Vagina (tissue), 2 donors: ENCODE data around the gene PANX1. TPM values are rescaled to one million over a fixed set of nuclear protein-coding genes. Genes with fewer than 3 reads are reported as not detected.

Experiments
- DNase-seq, 2 donors: peaks; one replicate each; pipeline ENCODE4 v3.0.0-alpha.2; 2017; ENCODE audit errors: extremely low spot score in 2 of 2
- H3K27ac ChIP-seq: fragments of 200-600 bp; sonication (generic); one replicate; pipeline ENCODE4 v1.5.1; 2019
- H3K27me3 ChIP-seq: fragments of 200-600 bp; sonication (generic); one replicate; pipeline ENCODE4 v1.5.1; 2019
- H3K36me3 ChIP-seq, 2 donors: fragments of 200-600 bp; sonication (generic); one replicate each; pipeline ENCODE4 v1.5.1; 2017 to 2019
- H3K4me1 ChIP-seq: fragments of 200-600 bp; sonication (generic); one replicate; pipeline ENCODE4 v1.5.1; 2019
- H3K4me3 ChIP-seq, 2 donors: fragments of 200-600 bp; sonication (generic); 1 replicate in 1 of 2; 2 replicates in 1 of 2; pipeline ENCODE4 v1.5.1; 2016 to 2019
- H3K9me3 ChIP-seq: fragments of 200-600 bp; sonication (generic); one replicate; pipeline ENCODE4 v1.5.1; 2019
- CTCF ChIP-seq, 3 experiments: fragments of 450-650 bp in 2 of 3; fragments of 200-600 bp in 1 of 3; sonication (generic) in 1 of 3; IDR thresholded peaks; one replicate each; pipeline ENCODE4 v1.5.1; 2017 to 2019; ENCODE audit warnings: antibody characterized with exemption in 3 of 3, mild to moderate bottlenecking in 2 of 3, moderate library complexity in 2 of 3
- POLR2A ChIP-seq, 2 donors: fragments of 450-650 bp; IDR thresholded peaks; one replicate each; pipeline ENCODE4 v1.6.1; 2017; ENCODE audit warnings: antibody characterized with exemption in 2 of 2, mild to moderate bottlenecking in 2 of 2, moderate library complexity in 2 of 2
- POLR2AphosphoS5 ChIP-seq, 2 donors: sonication (generic); formaldehyde crosslinking; IDR thresholded peaks; one replicate each; pipeline ENCODE4 v1.9.0; 2017; ENCODE audit warnings: antibody characterized with exemption in 2 of 2, mild to moderate bottlenecking in 2 of 2, low read depth in 1 of 2; ENCODE audit not compliant: insufficient read depth in 1 of 2
- intact Hi-C: fragments of 100-400 bp; cut with DNase I; formaldehyde crosslinking; loops from one replicate; pipeline ENCODE4 v1.15.1; 2023
- total RNA-seq: library from RNA; depleted of rRNA; stranded (reverse); fragments of >200 nt; gene quantifications from one replicate; pipeline ENCODE4 v1.2.3, GENCODE V29; 2016

The PANX1 gene
- total RNA-seq, 1 donor from 2014 or later, result 18.9 TPM

DNA sequence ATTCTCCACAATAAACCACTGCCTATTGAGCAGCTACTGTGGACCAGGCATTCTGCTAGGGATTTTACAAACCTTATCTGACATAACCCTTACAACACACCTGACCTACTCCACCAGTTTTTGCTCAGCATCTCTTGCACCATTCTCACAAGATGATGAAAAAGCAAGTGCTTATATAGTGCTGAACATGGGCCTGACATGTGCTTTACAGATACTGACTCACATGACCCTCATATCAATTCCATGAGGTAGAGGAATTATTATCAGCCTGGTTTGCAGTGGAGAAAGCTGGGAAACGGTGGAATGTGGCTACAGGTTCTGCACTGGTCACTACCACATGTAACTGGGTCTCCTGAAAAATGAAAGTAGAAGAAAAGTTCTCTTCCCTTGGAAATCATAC is 37.5 kb upstream of the PANX1 start:
- H3K9me3 ChIP-seq, result no peaks in the 10 kb centered on the region
- H3K4me3 ChIP-seq, result no peak overlapping the region
- no peak for DNase-seq
- no peak overlapping the region for H3K27ac ChIP-seq
- no peak for TF ChIP-seq POLR2AphosphoS5 (IDR thresholded peaks at IDR 0.05; ENCODE audit: insufficient read depth in 1 of 2, low read depth in 1 of 2)
- no peak for TF ChIP-seq POLR2A (IDR thresholded peaks at IDR 0.05)
- TF ChIP-seq CTCF (IDR thresholded peaks at IDR 0.05), result no peak
- intact Hi-C loops, result no loop called here
- H3K4me1 ChIP-seq, result no peaks in the 10 kb centered on the region
- no peaks in the 10 kb centered on the region for H3K36me3 ChIP-seq
- no peaks in the 10 kb centered on the region for H3K27me3 ChIP-seq

GRCh38 chr11:94100253-94100652 is 28.4 kb upstream of the PANX1 start:
- H3K27ac ChIP-seq, result no peak overlapping the region
- H3K4me1 ChIP-seq, result no peaks in the 10 kb centered on the region
- H3K9me3 ChIP-seq, result no peaks in the 10 kb centered on the region
- H3K36me3 ChIP-seq, result no peaks in the 10 kb centered on the region
- no peak for DNase-seq
- H3K4me3 ChIP-seq, result no peak overlapping the region
- H3K27me3 ChIP-seq, result no peaks in the 10 kb centered on the region
- intact Hi-C loops, result no loop called here
- TF ChIP-seq POLR2AphosphoS5 (IDR thresholded peaks at IDR 0.05; ENCODE audit: insufficient read depth in 1 of 2, low read depth in 1 of 2), result no peak
- no peak for TF ChIP-seq CTCF (IDR thresholded peaks at IDR 0.05)
- no peak for TF ChIP-seq POLR2A (IDR thresholded peaks at IDR 0.05)

DNA sequence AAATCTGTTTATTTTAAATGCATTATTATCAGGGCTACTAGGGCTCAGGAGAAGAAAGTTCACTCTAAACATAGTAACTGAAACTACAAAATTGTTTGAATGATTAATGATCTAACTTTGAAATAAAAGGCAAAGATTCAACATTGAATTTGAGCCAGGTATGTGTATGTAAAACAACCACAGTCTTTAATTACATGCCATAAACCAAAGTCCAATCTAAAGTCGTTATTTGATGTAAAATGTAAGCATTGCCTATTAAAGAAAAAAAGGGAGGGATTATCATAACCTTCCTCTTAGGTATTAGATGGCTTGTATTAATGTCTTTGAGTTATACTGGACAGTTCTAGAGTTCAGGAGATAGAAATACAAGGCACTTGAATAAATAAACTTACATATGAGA is 25.2 kb upstream of the PANX1 start:
- H3K9me3 ChIP-seq, result no peaks in the 10 kb centered on the region
- no peaks in the 10 kb centered on the region for H3K36me3 ChIP-seq
- TF ChIP-seq POLR2AphosphoS5 (IDR thresholded peaks at IDR 0.05; ENCODE audit: insufficient read depth in 1 of 2, low read depth in 1 of 2) (no peak), CTCF (IDR thresholded peaks at IDR 0.05) (no peak)
- no peaks in the 10 kb centered on the region for H3K4me1 ChIP-seq
- H3K27ac ChIP-seq, result no peak overlapping the region
- no peak for DNase-seq
- H3K27me3 ChIP-seq, result no peaks in the 10 kb centered on the region
- no peak overlapping the region for H3K4me3 ChIP-seq
- intact Hi-C loops, result no loop called here

DNA sequence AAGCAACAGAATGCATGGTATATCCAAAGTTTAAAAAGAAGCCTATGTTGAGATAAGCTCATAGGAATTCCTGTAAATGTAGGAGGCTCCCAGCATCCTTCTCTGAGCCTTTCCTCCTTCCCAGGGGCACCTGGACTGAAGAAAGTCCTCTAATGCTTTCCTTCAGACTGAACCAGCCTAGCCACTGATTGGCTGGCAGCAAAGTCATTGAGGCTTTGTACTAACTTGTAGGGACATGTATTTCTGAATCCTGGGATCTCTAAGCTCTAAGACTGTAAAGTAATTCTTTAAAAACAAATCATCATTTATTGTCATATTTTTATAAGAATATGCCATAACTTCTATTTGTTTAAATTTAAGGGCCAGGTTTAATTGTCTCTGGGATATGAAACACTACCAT is 23.9 kb upstream of the PANX1 start:
- DNase-seq, result no peak
- intact Hi-C loops, result no loop called here
- H3K9me3 ChIP-seq, result no peaks in the 10 kb centered on the region
- no peak overlapping the region for H3K27ac ChIP-seq
- no peaks in the 10 kb centered on the region for H3K4me1 ChIP-seq
- H3K36me3 ChIP-seq, result no peaks in the 10 kb centered on the region
- TF ChIP-seq CTCF (IDR thresholded peaks at IDR 0.05), result no peak
- TF ChIP-seq POLR2A (IDR thresholded peaks at IDR 0.05), result no peak
- no peak for TF ChIP-seq POLR2AphosphoS5 (IDR thresholded peaks at IDR 0.05; ENCODE audit: insufficient read depth in 1 of 2, low read depth in 1 of 2)
- no peaks in the 10 kb centered on the region for H3K27me3 ChIP-seq
- H3K4me3 ChIP-seq, result no peak overlapping the region

GRCh38 chr11:94106716-94107115 is 21.9 kb upstream of the PANX1 start:
- Histone ChIP-seq H3K27me3 (no peaks in the 10 kb centered on the region), H3K27ac (no peak overlapping the region), H3K36me3 (no peaks in the 10 kb centered on the region), H3K4me3 (no peak overlapping the region), H3K9me3 (no peaks in the 10 kb centered on the region), H3K4me1 (peaks cover 4% of the 10 kb centered on the region)
- no peak for TF ChIP-seq POLR2AphosphoS5 (IDR thresholded peaks at IDR 0.05; ENCODE audit: insufficient read depth in 1 of 2, low read depth in 1 of 2)
- TF ChIP-seq POLR2A (IDR thresholded peaks at IDR 0.05), result no peak
- TF ChIP-seq CTCF (IDR thresholded peaks at IDR 0.05), result no peak
- no peak for DNase-seq
- intact Hi-C loops, result no loop called here
